GM21619 (cell line): ENCODE measurements around the gene FRMD3.
A peak's percentile ranks its signal among the peaks of the same experiment; 100 is the strongest.
"Not testable (repeated sequence)": the region's sequence is repeated elsewhere in the genome, so short reads cannot be mapped to it uniquely, and the experiment has no call there.

Experiments
- ATAC-seq: cut with Tn5 transposase; IDR thresholded peaks from one replicate; pipeline ENCODE4 v1.9.1; 2021; ENCODE audit not compliant: unreplicated experiment

Gene FRMD3

DNA sequence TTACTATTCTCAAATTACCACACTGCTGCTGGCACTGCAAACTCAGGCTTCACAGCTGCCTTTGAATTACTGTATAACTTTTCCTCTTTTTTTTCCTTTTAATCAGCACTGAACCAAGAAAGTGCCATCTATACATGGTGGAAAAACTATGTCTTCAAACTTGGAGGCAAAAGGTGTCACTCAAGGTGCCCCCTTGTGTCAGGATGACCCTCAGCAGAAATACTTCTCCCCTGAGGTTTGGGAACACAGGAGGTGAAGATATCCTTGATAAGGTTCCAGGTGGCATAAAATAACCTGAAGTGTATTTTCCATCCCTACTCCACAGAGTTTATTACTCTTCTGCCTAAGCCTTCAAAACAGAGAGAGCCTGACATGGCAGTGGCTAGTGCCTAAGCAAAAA, 14.5 kb downstream of the FRMD3 start:
- ATAC-seq, result no peak

DNA sequence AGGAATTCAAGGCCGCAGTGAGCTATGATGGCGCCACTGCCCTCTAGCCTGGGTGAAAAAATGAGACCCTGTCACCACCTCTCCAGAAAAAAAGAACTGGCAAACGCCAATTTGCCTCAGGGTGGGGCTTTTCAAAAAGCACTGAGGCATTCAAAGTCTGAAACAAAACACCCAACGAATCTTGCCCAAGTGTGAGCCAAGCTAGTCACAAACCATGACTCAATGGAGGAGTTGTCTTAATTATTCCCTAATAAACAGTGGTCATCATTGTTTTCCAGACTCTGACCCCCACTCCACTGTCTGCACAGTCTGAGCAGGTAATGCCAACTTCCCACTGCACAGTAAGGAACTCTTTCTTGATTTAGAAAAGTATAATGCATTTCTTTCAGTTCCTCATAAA, 16.8 kb downstream of the FRMD3 start:
- no peak for ATAC-seq

DNA sequence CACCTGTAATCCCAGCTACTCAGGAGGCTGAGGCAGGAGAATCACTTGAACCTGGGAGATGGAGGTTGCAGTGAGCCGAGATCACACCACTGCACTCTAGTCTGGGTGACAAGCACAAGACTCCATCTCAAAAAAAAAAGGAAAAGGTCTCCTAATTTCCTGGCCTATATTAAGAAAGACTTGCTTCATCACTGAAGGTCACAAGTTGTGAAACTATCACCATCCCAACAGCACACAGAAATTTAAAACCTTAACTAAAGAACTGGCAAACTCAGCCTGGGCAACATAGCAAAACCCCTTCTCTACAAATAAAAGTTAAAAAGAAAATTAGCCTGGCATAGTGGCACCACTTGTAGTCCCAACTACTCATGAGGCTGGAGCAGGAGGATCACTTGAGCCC, 17.2 kb downstream of the FRMD3 start:
- ATAC-seq, result no peak

DNA sequence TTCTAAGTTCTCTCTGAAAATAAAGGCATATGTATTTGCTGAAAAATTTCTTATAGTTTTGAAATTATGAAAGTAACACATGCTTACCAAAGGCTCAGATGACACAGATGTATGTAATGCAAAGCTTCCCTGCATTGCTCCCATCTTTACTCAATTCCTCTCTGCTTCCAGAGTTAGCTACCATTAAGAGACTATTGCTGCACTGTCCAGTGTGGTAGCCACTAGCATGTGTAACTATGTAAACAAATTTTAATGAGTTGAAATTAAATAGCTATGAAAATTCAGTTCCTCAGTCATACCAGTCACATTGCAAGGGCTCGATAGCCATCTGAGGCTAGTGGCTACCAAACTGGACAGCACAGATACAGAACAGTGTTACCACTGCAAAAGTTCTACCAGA, 17.9 kb downstream of the FRMD3 start:
- ATAC-seq, result no peak

DNA sequence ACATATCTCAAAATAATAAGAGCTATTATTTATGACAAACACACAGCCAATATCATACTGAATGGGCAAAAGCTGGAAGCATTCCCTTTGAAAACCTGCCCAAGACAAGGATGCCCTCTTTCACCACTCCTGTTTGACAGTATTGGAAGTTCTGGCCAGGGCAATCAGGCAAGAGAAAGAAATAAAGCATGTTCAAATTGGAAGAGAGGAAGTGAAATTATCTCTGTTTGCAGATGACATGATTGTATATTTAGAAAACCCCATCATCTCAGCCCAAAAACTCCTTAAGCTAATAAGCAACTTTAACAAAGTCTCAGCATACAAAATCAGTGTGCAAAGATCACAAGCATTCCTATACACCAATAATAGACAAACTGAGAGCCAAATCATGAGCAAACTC, 20.2 kb downstream of the FRMD3 start:
- ATAC-seq, result not testable (repeated sequence)

DNA sequence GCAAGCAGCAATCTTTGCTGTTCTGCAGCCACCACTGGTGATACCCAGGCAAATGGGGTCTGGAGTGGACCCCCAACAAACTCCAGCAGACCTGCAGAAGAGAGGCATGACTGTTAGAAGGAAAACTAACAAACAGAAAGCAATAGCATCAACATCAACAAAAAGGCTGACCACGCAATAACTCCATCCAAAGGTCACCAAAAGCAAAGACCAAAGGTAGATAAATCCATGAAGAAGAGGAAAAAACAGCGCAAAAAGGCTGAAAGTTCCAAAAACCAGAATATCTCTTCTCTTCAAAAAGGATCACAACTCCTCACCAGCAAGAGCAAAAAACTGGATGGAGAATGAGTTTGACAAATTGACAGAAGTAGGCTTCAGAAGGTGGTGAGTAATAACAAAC, 23.4 kb downstream of the FRMD3 start:
- ATAC-seq, result no peak

DNA sequence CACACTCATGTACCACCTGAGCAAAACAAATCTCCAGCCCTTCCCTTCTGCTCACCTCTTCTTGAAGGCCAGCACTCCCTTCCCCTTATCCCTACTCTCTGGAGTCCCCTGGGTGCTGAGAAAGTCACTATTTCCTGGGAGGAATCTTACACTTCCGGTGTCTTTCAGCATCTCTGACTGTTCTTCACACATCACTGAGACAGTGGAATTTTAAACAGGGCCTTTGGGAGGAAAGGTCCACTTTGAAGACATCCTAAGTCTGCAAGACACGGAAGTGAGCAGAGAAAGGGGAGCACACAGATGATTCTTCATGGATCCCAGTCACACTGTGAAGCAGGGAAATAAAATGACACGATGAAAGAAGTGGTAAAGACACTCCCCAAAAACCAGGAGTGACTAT, 25.6 kb downstream of the FRMD3 start:
- no peak for ATAC-seq

DNA sequence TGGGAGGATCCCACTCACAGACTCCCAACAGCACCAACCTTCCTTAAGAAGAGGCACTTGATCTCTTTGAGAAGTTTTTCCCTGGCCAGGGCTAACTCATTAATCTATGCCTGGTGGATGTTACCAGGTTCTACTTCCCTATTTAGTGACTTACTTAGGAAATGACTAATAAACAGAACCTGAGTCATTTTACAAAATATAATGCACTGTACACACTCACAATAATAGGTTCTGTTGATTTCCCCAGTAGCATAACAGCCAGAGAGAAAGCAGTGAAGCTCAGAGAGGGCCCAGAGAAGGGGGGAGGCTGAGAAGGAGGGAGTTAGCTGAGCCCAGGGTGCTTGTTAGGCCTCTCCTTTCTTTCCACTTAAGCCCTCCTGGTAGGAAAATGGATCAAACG, 27.1 kb downstream of the FRMD3 start:
- peak; percentile 93 for ATAC-seq

DNA sequence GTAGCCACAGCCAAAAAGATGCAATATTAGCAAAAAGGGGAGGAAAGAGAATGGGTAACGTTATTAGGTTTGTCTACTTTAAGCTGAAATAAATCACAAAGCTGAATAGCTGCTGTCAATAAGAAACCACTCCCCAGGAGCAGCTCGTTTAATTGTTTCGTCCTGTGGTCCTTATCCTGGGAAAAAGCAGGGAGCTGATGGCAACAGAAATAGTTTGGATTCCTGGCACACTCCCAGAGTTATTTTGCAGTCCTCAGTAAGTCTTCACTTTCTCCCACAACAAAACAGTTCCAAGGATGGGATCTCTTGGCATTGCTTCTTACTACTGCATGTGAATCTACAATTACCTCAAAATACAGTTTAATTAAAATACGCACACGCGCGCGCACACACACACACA, 28.8 kb downstream of the FRMD3 start:
- ATAC-seq, result no peak

DNA sequence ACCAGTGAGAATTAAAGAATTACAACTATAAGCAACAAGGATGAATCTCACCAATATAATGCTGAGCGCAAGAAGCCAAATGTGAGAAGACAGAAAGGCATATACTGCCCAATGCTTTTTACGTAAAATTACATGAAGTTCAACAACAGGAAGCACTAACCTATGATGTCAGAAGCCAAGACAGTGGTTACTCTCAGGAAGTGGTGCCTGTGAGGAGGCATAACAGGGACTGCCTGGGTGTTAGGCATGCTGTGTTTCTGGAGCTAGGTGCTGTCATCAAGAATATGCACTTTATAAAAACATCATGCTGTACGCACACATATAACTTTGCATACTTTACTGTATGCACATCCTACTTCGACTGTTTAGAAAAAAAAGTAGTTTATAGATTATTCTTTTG, 30.1 kb downstream of the FRMD3 start:
- ATAC-seq, result no peak

DNA sequence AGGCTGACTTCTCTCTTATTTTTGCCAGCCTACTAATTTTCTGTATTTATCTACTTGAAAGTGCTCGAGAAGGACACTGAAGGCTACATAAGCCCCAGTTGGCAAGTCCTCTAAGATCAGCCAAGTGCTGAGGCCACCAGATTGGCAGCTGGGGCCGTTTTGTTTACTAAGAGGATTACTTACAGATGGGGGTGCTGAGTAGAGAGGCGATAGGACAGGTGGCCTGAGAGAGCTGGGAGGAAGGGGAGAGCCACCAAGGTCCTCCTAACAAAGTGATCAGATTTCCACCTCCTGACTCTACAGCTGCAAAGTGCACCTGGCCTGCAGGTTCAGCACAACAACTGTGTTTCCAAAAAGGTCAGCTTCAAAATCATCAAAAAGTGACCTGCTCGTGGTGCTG, 32.9 kb downstream of the FRMD3 start:
- ATAC-seq, result no peak

DNA sequence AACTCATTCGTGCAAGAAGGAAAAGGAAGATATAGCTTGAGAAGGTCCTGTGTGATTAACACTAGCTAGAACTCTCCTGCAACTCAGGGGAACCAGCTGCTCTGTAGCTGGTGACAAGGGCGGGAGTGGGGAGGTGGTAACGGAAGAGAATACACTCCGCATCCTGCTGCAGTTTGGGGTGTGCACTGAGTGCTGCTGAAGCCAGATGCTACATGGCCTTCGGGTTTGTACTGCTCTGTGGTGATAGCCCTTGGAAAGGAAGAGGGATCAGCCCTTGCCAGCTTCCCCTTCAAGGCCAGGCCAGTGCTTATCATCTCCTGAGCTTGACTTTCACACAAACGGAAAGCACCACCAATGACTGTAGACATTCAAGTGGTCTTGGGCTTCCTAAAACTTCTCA, 34.3 kb downstream of the FRMD3 start:
- no peak for ATAC-seq

DNA sequence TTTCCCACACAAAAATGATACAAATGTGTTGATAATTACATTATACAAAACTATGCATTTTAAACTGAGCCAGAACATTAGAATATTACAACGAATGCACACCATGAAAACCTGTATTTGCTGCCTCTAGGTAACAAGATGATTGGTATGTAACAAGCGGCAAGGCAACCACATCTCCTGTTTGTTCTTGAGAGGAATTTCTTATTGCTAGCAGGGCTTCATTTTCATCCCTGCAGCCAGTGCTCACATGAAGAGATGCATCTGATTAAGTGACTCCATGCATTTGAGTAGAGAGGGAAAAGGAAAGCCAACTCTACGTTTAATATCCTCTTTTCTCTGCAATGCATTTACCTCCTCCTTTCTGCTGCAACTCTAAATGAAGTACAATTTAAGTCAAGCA, 36.6 kb downstream of the FRMD3 start:
- ATAC-seq, result no peak

DNA sequence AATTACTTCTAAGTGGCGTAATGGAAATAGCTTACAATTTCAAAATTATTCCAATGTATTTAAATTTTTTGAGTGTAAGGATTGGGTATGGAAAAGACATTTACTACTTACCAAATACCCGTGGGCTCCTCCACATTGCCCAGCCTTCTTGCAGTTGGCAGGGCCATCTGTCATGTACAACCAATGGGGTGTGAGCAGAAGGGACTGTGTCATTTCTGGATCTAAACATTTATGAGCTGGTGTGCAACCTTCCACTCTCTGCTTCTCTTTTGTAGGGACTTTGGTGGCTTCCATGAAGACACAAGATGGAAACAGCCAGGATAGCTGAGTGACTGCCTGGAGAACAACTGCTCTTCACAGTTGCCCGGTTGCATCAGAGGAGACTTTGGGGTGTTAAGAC, 40.8 kb downstream of the FRMD3 start:
- no peak for ATAC-seq

DNA sequence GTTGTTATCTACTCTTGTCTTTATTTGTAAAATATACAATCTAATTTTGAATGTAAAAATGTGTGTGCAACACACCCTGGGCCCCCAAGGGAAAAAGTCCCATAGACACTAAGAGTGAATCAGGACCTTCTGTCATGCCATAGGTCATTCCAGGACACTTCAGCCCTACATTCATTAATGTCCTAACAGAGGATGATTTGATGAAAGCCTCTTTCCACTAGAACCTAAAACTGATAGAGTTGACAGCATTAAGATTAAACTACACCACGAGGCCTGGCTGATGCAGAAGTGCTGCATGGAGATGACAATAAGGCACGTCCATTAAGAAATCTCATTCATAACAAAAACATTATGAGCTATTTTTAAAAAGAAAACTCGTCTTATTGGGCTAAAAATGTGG, 46.2 kb downstream of the FRMD3 start:
- no peak for ATAC-seq

DNA sequence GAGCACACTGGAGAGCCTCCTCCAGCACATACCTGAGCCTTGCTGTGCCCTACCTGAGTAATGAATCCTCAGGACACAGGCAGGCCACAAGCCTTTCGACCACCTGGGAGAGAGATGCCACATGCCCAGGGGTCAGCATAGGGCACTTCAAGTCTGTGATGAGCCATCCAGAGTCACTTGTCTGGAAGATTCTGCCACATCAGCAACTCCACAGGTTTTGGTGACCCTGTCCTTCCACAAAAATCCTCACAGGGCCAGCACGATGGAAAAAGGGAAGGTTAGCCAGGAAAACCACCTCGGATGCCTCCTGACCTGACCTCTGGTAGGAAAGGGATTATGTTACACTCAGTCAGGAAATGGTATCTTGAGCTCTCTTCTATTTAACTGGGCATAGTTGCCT, 46.8 kb downstream of the FRMD3 start:
- no peak for ATAC-seq

DNA sequence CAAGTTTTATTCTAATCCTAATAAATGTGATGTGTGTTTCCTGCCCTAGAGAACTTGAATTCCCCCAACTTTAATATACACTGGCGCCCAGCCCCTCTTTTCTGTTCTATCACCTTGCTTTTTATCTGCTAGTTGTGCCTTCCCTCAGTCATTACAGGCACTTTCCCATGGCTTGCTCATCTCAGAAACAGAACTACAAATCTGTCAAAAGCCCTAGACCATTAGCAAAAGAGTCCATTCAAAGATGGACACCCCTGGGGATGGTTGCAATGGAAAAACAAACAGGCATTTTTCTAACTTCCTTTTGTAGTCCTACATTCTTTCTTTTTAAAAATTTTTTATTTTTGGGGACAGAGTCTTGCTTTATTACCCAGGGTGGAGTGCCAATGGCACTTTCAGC, 48.2 kb downstream of the FRMD3 start:
- ATAC-seq, result no peak

DNA sequence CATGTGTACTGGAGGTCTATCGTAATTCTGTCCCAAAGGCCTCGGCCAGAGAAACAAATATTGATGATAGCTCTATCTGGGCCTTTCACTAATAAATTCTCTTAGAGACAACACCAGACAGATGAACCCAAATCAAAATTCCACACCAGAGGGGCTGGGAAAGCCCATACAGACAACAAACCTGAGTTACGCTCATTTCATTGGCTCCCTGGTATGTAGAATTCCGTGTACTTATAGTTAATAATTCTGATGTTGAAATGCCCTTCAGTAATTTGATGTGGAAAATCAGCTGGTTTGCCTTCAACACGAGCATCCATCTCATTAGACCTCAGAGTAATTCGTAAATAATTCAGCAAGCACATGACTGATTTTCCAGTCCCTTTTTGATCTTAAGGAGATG, 53.2 kb downstream of the FRMD3 start:
- ATAC-seq, result no peak

DNA sequence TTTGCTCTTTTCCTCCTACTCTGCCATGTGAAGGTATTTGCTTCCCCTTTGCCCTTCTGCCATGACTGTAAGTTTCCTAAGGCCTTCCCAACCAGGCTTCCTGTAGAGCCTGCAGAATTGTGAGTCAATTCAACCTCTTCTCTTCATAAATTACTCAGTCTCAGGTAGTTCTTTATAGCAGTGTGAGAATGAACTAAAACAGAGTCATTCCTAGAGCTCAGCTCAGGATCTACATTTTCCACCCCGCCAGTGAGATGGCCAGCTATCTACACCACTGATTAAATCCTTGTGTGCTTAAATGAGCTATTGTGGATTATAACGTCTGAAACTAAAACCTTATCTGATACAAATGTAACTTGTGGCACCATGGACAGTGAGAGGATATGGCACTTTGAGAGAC, 55.0 kb downstream of the FRMD3 start:
- no peak for ATAC-seq

DNA sequence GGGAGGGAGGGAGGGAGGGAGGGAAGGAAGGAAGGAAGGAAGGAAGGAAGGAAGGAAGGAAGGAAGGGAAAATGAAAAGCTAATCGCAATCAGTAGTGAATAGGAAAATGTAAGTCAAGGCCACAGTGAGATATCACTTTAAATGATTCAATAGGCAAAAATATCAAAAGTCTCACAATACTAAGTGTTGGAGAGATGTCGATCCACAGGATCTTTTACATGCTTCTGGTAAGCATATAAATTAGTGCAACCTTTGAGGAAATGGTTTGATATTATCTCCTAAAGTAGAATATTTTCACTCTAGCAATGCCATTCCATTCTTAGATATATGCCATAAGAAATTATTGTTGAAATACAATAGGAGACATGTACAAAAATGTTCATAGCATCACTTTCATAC, 58.4 kb downstream of the FRMD3 start:
- ATAC-seq, result no peak

DNA sequence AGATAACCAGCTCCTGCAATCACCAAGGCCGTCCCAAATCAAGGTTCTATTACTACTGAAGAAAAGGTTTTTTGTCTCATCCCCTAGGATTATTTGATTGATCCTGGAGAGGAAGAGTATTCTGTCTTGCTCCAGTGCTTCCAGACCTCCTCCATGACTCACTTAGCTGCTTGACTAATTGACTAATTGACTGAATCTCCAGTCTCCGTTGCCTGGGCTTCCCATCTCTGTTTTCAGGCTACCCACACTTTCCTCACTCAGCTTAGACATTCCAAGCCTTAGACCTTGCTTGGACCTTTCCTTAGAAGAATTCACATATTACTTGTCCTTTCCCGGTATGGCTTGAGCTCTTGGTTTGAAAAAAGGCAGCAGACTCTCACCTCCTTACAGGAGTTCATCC, 60.6 kb downstream of the FRMD3 start:
- ATAC-seq, result no peak

DNA sequence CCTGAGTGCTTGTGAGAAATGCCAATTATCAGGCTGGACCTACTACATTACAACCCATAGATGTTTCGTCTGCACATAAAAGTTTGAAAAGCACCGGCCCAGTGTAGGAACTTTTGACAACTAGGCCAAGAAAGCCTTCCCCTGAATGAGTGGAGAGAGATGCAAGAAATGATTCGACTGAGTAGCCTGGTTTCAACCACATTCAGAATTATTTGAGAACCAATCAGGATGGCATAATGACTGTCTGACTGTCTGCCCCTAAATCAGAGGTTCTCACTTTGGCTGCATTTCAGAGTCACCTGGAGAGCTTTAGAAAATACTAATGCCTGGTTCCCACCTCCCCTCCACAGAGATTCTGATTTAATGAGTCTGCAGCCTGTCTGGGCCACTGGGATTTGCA, 61.1 kb downstream of the FRMD3 start:
- no peak for ATAC-seq

DNA sequence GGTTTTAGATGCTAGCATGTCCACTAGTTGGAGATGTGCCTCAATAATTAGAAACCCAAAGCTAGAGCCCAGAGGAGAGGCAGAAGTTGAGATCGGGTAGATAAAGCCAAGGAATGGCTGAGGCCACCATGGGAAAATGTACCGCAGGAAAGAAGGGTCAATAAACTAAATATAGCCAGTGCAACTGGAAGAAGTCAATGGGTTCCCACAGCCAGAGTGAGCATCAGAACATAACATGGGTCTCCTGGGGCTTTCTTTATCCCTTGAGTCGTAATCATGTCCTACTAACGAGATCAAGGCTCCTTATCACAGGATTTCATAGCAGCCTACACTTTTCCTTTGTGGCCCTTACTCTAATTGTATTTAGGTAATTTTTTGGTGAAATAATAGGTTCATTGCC, 61.7 kb downstream of the FRMD3 start:
- no peak for ATAC-seq

DNA sequence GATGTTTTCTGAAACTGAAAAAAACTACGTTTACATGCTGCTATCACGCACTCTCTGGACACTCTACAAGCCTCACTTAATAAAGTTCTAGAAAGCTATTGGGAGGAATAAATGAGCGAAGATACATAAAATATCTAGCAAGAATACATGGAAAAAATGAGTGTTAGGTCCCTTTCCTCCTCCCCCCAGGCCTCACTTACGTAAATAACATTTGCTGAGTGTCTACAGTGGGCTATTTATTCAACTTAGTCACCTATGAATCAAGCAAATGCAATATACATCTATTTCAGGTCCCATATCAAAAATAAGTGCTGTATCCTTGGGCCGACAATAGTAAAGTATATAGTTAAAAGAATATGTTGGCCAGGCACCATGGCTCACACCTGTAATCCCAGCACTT, 62.5 kb downstream of the FRMD3 start:
- ATAC-seq, result no peak
